HG02852 (cell line): ENCODE results near the gene UBTD1.
"Not testable (repeated sequence)": the region's sequence is repeated elsewhere in the genome, so short reads cannot be mapped to it uniquely, and the experiment has no call there.

ENCODE experiments used
- ATAC-seq: cut with Tn5 transposase; IDR thresholded peaks from one replicate; pipeline ENCODE4 v1.9.1; 2021; ENCODE audit warnings: mild to moderate bottlenecking, moderate library complexity; ENCODE audit not compliant: unreplicated experiment

The UBTD1 gene

GRCh38 chr10:97555541-97555940 is 56.8 kb downstream of the UBTD1 start:
- not testable (repeated sequence) for ATAC-seq

- ATAC-seq: not testable (repeated sequence)
Observed at GRCh38 chr10:97560731-97561381, 62.1 kb downstream of the UBTD1 start.

GRCh38 chr10:97561386-97562077 is 62.8 kb downstream of the UBTD1 start:
- not testable (repeated sequence) for ATAC-seq

GRCh38 chr10:97562329-97562728 is 63.6 kb downstream of the UBTD1 start:
- not testable (repeated sequence) for ATAC-seq

- ATAC-seq: no peak
Observed at GRCh38 chr10:97563337-97563736, 64.6 kb downstream of the UBTD1 start.

- no peak for ATAC-seq
Observed at GRCh38 chr10:97564776-97565175, 66.1 kb downstream of the UBTD1 start.

- ATAC-seq: no peak
Observed at GRCh38 chr10:97566336-97566996, 67.7 kb downstream of the UBTD1 start.

- no peak for ATAC-seq
Observed at GRCh38 chr10:97567891-97568290, 69.2 kb downstream of the UBTD1 start.

GRCh38 chr10:97570146-97570788 is 71.5 kb downstream of the UBTD1 start:
- no peak for ATAC-seq

GRCh38 chr10:97570789-97571471 is 72.2 kb downstream of the UBTD1 start:
- ATAC-seq: no peak

GRCh38 chr10:97571622-97572021 is 72.9 kb downstream of the UBTD1 start:
- ATAC-seq: no peak

GRCh38 chr10:97572214-97572989 is 73.7 kb downstream of the UBTD1 start, which contains the start of gene ANKRD2:
TSS of gene ANKRD2 (plus strand) at chr10:97572779. CDS start at chr10:97572789, 10 bp downstream.
- no peak for ATAC-seq

GRCh38 chr10:97573021-97573420 is 74.3 kb downstream of the UBTD1 start:
- no peak for ATAC-seq

- no peak for ATAC-seq
Observed at GRCh38 chr10:97573672-97574071, 74.9 kb downstream of the UBTD1 start.

GRCh38 chr10:97574374-97575126 is 75.8 kb downstream of the UBTD1 start:
- ATAC-seq: no peak

GRCh38 chr10:97575127-97575668 is 76.5 kb downstream of the UBTD1 start:
- no peak for ATAC-seq

- ATAC-seq: not testable (repeated sequence)
Observed at GRCh38 chr10:97576487-97576886, 77.8 kb downstream of the UBTD1 start.

- no peak for ATAC-seq
Observed at GRCh38 chr10:97577701-97578100, 79.0 kb downstream of the UBTD1 start.
